ENCODE measurements around the gene STAB1. TPM values are rescaled to one million over a fixed set of nuclear protein-coding genes. Genes with fewer than 3 reads are reported as not detected.

STAB1 gene
- total and polyA plus RNA-seq, 2 of the 13 experiments (the other 11 are each of a cell fraction or from before 2014, with no cell fraction given), result 0.09 to 0.34 TPM

DNA sequence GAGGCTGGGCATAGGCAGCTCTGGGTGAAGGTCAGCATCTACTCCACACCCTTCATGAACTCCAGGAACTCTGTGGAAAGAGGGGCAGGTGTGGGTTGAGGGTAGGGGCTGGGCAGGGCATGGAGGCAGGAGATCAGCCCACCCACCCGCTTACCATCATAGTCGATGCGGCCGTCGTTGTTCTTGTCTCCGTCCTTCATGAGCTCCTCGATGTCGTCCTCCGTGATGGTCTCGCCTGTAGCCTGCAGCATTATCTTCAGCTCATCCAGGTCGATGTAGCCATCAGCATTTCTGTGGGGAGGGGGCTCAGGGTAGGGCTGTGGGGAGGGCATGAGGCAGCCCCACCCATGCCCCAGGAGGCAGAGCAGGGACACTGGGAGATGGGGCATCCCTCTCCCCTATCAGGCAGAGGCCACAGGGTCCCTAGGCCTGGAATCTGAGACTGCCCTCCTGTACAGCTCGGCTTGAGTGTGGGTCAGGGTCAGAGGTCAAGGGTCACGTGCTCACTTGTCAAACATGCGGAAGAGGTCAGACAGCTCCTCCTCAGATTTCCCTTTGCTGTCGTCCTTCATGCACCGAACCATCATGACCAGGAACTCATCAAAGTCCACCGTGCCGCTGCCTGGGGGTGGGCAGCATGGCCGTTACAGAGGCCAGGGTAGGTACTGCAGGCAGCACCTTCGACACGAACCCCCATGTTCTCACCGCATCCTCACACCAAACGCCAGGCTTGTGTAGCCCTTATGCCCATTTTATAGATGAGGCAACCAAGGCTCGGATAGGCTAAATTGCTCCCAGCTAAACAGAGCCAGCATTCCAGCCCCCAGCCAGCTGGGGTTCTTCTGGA, 43.7 kb upstream of the STAB1 start (continued):
- no peak for TF ChIP-seq EP300 (IDR thresholded peaks at IDR 0.05; ENCODE audit: low read depth in 2 of 2, low read length in 2 of 2)
- TF ChIP-seq EP300 (CRISPR knock-in tag; IDR thresholded peaks at IDR 0.05; ENCODE audit: borderline replicate concordance), result 0 out of 2 replicates have a peak, but pooled peaks have one; percentile 13
- peak; percentile 92 for TF ChIP-seq ZMYM3 (CRISPR knock-in tag; IDR thresholded peaks at IDR 0.05)
- TF ChIP-seq NCOA2 (CRISPR knock-in tag; IDR thresholded peaks at IDR 0.05), result 0 out of 2 replicates have a peak, but pooled peaks have one; percentile 21
- no peak for TF ChIP-seq ZNF101 (CRISPR knock-in tag; IDR thresholded peaks at IDR 0.05; ENCODE audit: borderline replicate concordance, low read depth)
- peak; percentile 62 for TF ChIP-seq HNF4A (CRISPR knock-in tag; IDR thresholded peaks at IDR 0.05)
- TF ChIP-seq FOXA1 (IDR thresholded peaks at IDR 0.05), result no peak
- 0 out of 2 replicates have a peak, but pooled peaks have one; percentile 22 for TF ChIP-seq FOXA1 (CRISPR knock-in tag; IDR thresholded peaks at IDR 0.05)
- TF ChIP-seq, protein P1, sequence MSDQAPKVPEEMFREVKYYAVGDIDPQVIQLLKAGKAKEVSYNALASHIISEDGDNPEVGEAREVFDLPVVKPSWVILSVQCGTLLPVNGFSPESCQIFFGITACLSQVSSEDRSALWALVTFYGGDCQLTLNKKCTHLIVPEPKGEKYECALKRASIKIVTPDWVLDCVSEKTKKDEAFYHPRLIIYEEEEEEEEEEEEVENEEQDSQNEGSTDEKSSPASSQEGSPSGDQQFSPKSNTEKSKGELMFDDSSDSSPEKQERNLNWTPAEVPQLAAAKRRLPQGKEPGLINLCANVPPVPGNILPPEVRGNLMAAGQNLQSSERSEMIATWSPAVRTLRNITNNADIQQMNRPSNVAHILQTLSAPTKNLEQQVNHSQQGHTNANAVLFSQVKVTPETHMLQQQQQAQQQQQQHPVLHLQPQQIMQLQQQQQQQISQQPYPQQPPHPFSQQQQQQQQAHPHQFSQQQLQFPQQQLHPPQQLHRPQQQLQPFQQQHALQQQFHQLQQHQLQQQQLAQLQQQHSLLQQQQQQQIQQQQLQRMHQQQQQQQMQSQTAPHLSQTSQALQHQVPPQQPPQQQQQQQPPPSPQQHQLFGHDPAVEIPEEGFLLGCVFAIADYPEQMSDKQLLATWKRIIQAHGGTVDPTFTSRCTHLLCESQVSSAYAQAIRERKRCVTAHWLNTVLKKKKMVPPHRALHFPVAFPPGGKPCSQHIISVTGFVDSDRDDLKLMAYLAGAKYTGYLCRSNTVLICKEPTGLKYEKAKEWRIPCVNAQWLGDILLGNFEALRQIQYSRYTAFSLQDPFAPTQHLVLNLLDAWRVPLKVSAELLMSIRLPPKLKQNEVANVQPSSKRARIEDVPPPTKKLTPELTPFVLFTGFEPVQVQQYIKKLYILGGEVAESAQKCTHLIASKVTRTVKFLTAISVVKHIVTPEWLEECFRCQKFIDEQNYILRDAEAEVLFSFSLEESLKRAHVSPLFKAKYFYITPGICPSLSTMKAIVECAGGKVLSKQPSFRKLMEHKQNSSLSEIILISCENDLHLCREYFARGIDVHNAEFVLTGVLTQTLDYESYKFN (CRISPR knock-in tag; conservative IDR thresholded peaks at IDR 0.05), result peak; percentile 42; the same call in 1 of the 2 replicates
- no peak for TF ChIP-seq HES4 (CRISPR knock-in tag; IDR thresholded peaks at IDR 0.05; ENCODE audit: borderline replicate concordance)
- 0 out of 2 replicates have a peak, but pooled peaks have one; percentile 33 for TF ChIP-seq CBFB (CRISPR knock-in tag; IDR thresholded peaks at IDR 0.05)
- no peak for TF ChIP-seq TOPORS (CRISPR knock-in tag; IDR thresholded peaks at IDR 0.05)
- TF ChIP-seq, protein P2, sequence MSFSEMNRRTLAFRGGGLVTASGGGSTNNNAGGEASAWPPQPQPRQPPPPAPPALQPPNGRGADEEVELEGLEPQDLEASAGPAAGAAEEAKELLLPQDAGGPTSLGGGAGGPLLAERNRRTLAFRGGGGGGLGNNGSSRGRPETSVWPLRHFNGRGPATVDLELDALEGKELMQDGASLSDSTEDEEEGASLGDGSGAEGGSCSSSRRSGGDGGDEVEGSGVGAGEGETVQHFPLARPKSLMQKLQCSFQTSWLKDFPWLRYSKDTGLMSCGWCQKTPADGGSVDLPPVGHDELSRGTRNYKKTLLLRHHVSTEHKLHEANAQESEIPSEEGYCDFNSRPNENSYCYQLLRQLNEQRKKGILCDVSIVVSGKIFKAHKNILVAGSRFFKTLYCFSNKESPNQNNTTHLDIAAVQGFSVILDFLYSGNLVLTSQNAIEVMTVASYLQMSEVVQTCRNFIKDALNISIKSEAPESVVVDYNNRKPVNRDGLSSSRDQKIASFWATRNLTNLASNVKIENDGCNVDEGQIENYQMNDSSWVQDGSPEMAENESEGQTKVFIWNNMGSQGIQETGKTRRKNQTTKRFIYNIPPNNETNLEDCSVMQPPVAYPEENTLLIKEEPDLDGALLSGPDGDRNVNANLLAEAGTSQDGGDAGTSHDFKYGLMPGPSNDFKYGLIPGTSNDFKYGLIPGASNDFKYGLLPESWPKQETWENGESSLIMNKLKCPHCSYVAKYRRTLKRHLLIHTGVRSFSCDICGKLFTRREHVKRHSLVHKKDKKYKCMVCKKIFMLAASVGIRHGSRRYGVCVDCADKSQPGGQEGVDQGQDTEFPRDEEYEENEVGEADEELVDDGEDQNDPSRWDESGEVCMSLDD (CRISPR knock-in tag; IDR thresholded peaks at IDR 0.05; ENCODE audit: borderline replicate concordance), result no peak
- no peak for TF ChIP-seq ARNT2 (CRISPR knock-in tag; IDR thresholded peaks at IDR 0.05; ENCODE audit: low read depth)
- TF ChIP-seq RARA (CRISPR knock-in tag; IDR thresholded peaks at IDR 0.05), result peak; percentile 71
- TF ChIP-seq ATAD3A (CRISPR knock-in tag; IDR thresholded peaks at IDR 0.05), result no peak
- TF ChIP-seq JUNB (CRISPR knock-in tag; IDR thresholded peaks at IDR 0.05; ENCODE audit: borderline replicate concordance), result no peak
- no peak for TF ChIP-seq ZNF564 (CRISPR knock-in tag; IDR thresholded peaks at IDR 0.05)
- no peak for TF ChIP-seq DNMT3B (CRISPR knock-in tag; conservative IDR thresholded peaks at IDR 0.05)
- TF ChIP-seq ZBTB20 (CRISPR knock-in tag; IDR thresholded peaks at IDR 0.05; ENCODE audit: borderline replicate concordance, low read depth), result no peak
- TF ChIP-seq PCBP1 (IDR thresholded peaks at IDR 0.05; ENCODE audit: borderline replicate concordance, low read depth, low read length), result no peak
- TF ChIP-seq HIVEP1 (CRISPR knock-in tag; IDR thresholded peaks at IDR 0.05), result no peak
- TF ChIP-seq, protein P3, sequence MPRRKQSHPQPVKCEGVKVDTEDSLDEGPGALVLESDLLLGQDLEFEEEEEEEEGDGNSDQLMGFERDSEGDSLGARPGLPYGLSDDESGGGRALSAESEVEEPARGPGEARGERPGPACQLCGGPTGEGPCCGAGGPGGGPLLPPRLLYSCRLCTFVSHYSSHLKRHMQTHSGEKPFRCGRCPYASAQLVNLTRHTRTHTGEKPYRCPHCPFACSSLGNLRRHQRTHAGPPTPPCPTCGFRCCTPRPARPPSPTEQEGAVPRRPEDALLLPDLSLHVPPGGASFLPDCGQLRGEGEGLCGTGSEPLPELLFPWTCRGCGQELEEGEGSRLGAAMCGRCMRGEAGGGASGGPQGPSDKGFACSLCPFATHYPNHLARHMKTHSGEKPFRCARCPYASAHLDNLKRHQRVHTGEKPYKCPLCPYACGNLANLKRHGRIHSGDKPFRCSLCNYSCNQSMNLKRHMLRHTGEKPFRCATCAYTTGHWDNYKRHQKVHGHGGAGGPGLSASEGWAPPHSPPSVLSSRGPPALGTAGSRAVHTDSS (CRISPR knock-in tag; conservative IDR thresholded peaks at IDR 0.05), result no peak

Data from HepG2 (cell line).